Measurements from ENCODE around the gene DYNLT1. TPM values are rescaled to one million over a fixed set of nuclear protein-coding genes. Genes with fewer than 3 reads are reported as not detected.
A peak's percentile ranks its signal among the peaks of the same experiment; 100 is the strongest.

The DYNLT1 gene
- total and polyA plus RNA-seq, 10 of the 15 experiments (the other 5 are each of a cell fraction or from before 2014, with no cell fraction given): 33.6 to 298 (median 89.2) TPM

DNA sequence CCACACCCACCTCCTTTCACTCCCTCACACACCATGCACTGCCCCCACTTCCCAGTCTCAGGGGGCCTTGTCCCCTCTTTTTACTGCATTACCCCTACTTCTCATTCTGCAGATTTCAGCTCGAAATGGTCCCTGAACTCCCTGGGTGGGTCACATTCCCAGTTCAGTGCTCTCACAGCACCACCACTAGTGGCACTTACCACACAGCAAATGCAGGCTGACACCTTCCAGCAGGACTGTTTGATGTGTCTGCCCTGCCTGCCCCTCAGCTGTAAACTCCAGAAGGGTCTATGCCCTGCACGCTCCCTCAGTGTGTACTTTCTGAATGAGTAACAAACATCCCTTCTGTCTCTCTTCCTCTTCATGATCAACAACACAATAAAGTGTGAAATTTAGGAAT lies 4.0 kb downstream of the DYNLT1 start:
- in situ Hi-C loops (cut with MboI): no loop called here
- Histone ChIP-seq H3K27me3 (replicated peaks in 1 of 2; ENCODE audit: control insufficient read depth in 2 of 2, insufficient read depth in 2 of 2, low read length in 1 of 2) (no peaks in the 10 kb centered on the region), H3K4me3 (no peak overlapping the region), H4K20me1 (ENCODE audit: control insufficient read depth, insufficient read depth) (no peaks in the 10 kb centered on the region), H3K79me2 (ENCODE audit: control insufficient read depth, insufficient read depth, low read length) (peaks cover 33% of the 10 kb centered on the region), H3K36me3 (ENCODE audit: control insufficient read depth in 2 of 2, insufficient read depth in 2 of 2, low read length in 1 of 2) (peaks cover 0 to 5% of the 10 kb centered on the region in 2 experiments; a peak in 2 of 4 replicates), H3K9me3 (replicated peaks; ENCODE audit: control insufficient read depth, insufficient read depth, low read length) (no peaks in the 10 kb centered on the region), H2AFZ (ENCODE audit: control insufficient read depth, low read depth, low read length) (no peak overlapping the region), H3K27ac (ENCODE audit: control insufficient read depth, insufficient read depth) (no peak overlapping the region), H3K9ac (ENCODE audit: control insufficient read depth, insufficient read depth, low read length) (no peak overlapping the region), H3K4me1 (ENCODE audit: control insufficient read depth, insufficient read depth, low read length) (peaks cover 11% of the 10 kb centered on the region), H3K4me2 (ENCODE audit: control insufficient read depth, insufficient read depth) (no peak overlapping the region)
- FAIRE-seq (no peak), ATAC-seq (no peak), DNase-seq (ENCODE audit: low read depth, low spot score) (no peak)
- ChIA-PET CTCF (interaction anchor here (4.5 kb wide), 1 partner anchor 51 kb away, joined by 23 read pairs; no protein-coding TSS in a partner anchor), RAD21 (ENCODE audit: unreplicated experiment) (interaction anchor here (0.6 to 1.6 kb wide), 4 partner anchors 9 to 420 kb away, joined by 3 to 10 read pairs (median 4); partner anchors contain the start of gene SYTL3), POLR2A (no interaction called here), SMC1A (ENCODE audit: uncharacterized antibody, unreplicated experiment) (interaction anchor here (0.5 to 2.7 kb wide), 7 partner anchors 8 to 419 kb away, joined by 3 to 11 read pairs (median 3); partner anchors contain the start of gene SYTL3)
- TF ChIP-seq POLR2A (IDR thresholded peaks at IDR 0.05; ENCODE audit: low read depth, low read length): 0 out of 2 replicates have a peak, but pooled peaks have one; percentile 20
- no peak for TF ChIP-seq KDM1A (IDR thresholded peaks at IDR 0.05; ENCODE audit: borderline replicate concordance)
- TF ChIP-seq SP1 (IDR thresholded peaks at IDR 0.05; ENCODE audit: low read depth, low read length): no peak
- TF ChIP-seq HDAC2 (IDR thresholded peaks at IDR 0.05): no peak
- intact Hi-C loops (cut with micrococcal nuclease; ENCODE audit: unreplicated experiment): loop anchor here (5.0 kb wide), 1 partner anchor 163 kb away; no protein-coding TSS in a partner anchor
- no TSS peak for BruUV-seq (replicated peaks)
- WGBS (ENCODE audit: insufficient coverage, insufficient replicate concordance, low lambda C conversion rate, missing lambda C conversion rate): 100% methylated on average over 2 of the region's 2 CpGs

- Histone ChIP-seq H4K20me1 (ENCODE audit: control insufficient read depth, insufficient read depth) (no peaks in the 10 kb centered on the region), H2AFZ (ENCODE audit: control insufficient read depth, low read depth, low read length) (no peak overlapping the region), H3K27ac (ENCODE audit: control insufficient read depth, insufficient read depth) (no peak overlapping the region), H3K9me3 (replicated peaks; ENCODE audit: control insufficient read depth, insufficient read depth, low read length) (no peaks in the 10 kb centered on the region), H3K9ac (ENCODE audit: control insufficient read depth, insufficient read depth, low read length) (no peak overlapping the region), H3K27me3 (replicated peaks in 1 of 2; ENCODE audit: control insufficient read depth in 2 of 2, insufficient read depth in 2 of 2, low read length in 1 of 2) (no peaks in the 10 kb centered on the region), H3K4me2 (ENCODE audit: control insufficient read depth, insufficient read depth) (no peak overlapping the region), H3K79me2 (ENCODE audit: control insufficient read depth, insufficient read depth, low read length) (peaks cover 28% of the 10 kb centered on the region), H3K4me1 (ENCODE audit: control insufficient read depth, insufficient read depth, low read length) (peaks cover 5% of the 10 kb centered on the region; the same call in 1 of the 2 replicates), H3K4me3 (no peak overlapping the region), H3K36me3 (ENCODE audit: control insufficient read depth in 2 of 2, insufficient read depth in 2 of 2, low read length in 1 of 2) (peaks cover 0 to 5% of the 10 kb centered on the region in 2 experiments; a peak in 2 of 4 replicates)
- WGBS (ENCODE audit: insufficient coverage, insufficient replicate concordance, low lambda C conversion rate, missing lambda C conversion rate): 68% methylated on average over 5 of the region's 5 CpGs
- in situ Hi-C loops (cut with MboI) (no loop called here), intact Hi-C loops (cut with micrococcal nuclease; ENCODE audit: unreplicated experiment) (no loop called here)
- FAIRE-seq (no peak), ATAC-seq (no peak; the same call in 2 of the 3 replicates), DNase-seq (ENCODE audit: low read depth, low spot score) (no peak)
- TF ChIP-seq GATAD2B (conservative IDR thresholded peaks at IDR 0.05; ENCODE audit: low read depth) (no peak), FOS (IDR thresholded peaks at IDR 0.05; ENCODE audit: borderline replicate concordance, extremely low read depth, insufficient read length) (no peak), ZZZ3 (IDR thresholded peaks at IDR 0.05; ENCODE audit: control insufficient read depth, insufficient read length, low read depth) (no peak), TCF3 (IDR thresholded peaks at IDR 0.05; ENCODE audit: borderline replicate concordance, insufficient read depth, low read depth, low read length) (no peak), PBX3 (IDR thresholded peaks at IDR 0.05; ENCODE audit: insufficient replicate concordance, low read depth, low read length) (no peak), NFYB (IDR thresholded peaks at IDR 0.05; ENCODE audit: insufficient read depth, low read depth, low read length) (no peak), PKNOX1 (IDR thresholded peaks at IDR 0.05) (no peak), CHD4 (IDR thresholded peaks at IDR 0.05) (no peak)
- TF ChIP-seq, protein P1, sequence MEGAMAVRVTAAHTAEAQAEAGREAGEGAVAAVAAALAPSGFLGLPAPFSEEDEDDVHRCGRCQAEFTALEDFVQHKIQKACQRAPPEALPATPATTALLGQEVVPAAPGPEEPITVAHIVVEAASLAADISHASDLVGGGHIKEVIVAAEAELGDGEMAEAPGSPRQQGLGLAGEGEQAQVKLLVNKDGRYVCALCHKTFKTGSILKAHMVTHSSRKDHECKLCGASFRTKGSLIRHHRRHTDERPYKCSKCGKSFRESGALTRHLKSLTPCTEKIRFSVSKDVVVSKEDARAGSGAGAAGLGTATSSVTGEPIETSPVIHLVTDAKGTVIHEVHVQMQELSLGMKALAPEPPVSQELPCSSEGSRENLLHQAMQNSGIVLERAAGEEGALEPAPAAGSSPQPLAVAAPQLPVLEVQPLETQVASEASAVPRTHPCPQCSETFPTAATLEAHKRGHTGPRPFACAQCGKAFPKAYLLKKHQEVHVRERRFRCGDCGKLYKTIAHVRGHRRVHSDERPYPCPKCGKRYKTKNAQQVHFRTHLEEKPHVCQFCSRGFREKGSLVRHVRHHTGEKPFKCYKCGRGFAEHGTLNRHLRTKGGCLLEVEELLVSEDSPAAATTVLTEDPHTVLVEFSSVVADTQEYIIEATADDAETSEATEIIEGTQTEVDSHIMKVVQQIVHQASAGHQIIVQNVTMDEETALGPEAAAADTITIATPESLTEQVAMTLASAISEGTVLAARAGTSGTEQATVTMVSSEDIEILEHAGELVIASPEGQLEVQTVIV (IDR thresholded peaks at IDR 0.05; ENCODE audit: borderline replicate concordance, partially characterized antibody): no peak
- BruUV-seq (replicated peaks): no TSS peak
- ChIA-PET RAD21 (ENCODE audit: unreplicated experiment) (interaction anchor here (1.8 kb wide), 1 partner anchor 52 kb away, joined by 8 read pairs; no protein-coding TSS in a partner anchor), CTCF (interaction anchor here (0.6 to 4.5 kb wide), 8 partner anchors 7 to 418 kb away, joined by 3 to 23 read pairs (median 3); no protein-coding TSS in a partner anchor), SMC1A (ENCODE audit: uncharacterized antibody, unreplicated experiment) (interaction anchor here (1.7 to 2.7 kb wide), 2 partner anchors 10 to 52 kb away, joined by 9 to 11 read pairs; partner anchors contain the start of gene SYTL3), POLR2A (no interaction called here)
Measured at GRCh38 chr6:158639056-158639455, 5.5 kb downstream of the DYNLT1 start.

All from GM12878 (cell line).